GM19397 (cell line): ENCODE data around the gene APOBEC4.

Experiments used
- ATAC-seq: cut with Tn5 transposase; IDR thresholded peaks from one replicate; pipeline ENCODE4 v1.9.1; 2021; ENCODE audit warnings: mild to moderate bottlenecking, moderate library complexity; ENCODE audit not compliant: unreplicated experiment

Gene APOBEC4

GRCh38 chr1:183675883-183676585 is 22.9 kb upstream of the APOBEC4 start:
- no peak for ATAC-seq

DNA sequence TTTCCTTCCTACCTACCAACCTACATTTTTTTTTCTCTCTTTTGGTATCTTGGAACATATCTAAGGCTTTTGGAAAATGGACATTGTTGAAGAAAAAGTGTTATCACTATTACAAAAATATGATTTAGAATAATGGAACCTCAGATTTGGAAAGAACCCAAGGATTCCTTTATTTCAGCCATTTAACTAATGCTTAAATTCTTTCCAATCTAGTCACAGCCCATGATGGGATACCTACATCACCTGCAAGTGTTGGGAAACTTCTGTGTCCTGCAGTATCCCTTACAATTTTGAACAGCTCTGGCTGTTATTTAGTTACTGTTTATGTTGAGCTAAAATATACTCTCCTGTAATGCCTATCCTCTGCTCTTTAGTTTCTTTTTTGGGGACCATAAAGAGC is 22.3 kb upstream of the APOBEC4 start:
- no peak for ATAC-seq

GRCh38 chr1:183674886-183675285 is 21.8 kb upstream of the APOBEC4 start:
- ATAC-seq, result no peak

GRCh38 chr1:183674339-183674738 is 21.2 kb upstream of the APOBEC4 start:
- no peak for ATAC-seq

DNA sequence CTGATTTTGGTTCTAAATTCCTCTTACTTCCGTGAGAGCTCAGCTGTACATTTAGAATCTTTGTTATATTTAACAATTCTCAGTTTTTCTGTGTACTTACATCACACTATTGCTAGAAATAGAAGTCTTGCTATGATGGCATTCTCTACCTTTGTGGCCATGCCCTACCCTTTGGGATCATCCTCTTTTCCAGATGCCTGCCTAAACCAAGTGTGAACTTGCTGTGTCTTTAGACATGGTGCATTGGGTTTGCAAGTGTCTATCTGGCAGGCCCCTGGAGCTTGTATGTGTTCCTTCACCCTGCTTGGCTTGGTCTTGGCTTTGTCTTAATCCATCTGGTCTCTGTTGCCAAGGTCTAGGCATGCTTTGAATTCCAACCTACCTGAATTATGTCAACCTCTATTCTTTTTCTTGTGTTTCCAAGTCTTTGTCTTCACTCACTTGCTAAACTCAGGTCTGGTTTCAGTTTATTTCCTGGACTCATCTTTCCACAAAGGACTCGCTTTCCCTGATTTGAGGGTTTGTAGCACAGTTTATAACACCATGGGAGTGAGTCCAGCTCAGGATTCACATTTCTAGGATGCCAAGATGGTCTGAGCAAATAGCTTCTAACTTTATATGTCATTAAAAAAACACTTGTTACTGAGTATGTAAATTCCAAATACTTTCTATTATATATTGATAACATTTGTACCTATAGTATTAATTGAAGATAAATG is 20.6 kb upstream of the APOBEC4 start:
- ATAC-seq, result no peak

- ATAC-seq, result no peak
Observed at GRCh38 chr1:183670169-183670568, 17.1 kb upstream of the APOBEC4 start.

DNA sequence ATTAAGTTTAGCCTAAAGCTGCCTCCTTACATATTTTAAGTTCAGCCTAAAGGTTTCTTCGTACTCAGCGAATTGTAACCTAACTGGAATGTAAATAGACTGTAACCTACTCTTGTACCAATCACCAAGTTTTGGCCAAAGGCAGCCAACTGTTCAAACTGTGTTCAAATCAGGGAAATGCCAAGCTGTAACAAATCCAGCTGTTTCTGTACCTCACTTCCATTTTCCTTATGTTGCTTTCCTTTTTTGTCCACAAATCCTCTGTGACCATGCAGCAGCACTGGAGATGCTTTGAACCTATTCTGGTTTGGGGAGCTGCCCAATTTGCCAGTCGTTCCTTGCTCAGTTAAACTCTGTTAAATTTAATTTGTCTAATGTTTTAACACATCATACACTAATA is 3.2 kb upstream of the APOBEC4 start:
- ATAC-seq, result no peak

- no peak for ATAC-seq
Observed at GRCh38 chr1:183655562-183656075, 2.5 kb upstream of the APOBEC4 start.

GRCh38 chr1:183654706-183655105 is 1.6 kb upstream of the APOBEC4 start:
- no peak for ATAC-seq

GRCh38 chr1:183653876-183654451 is 848 bp upstream of the APOBEC4 start:
- no peak for ATAC-seq

DNA sequence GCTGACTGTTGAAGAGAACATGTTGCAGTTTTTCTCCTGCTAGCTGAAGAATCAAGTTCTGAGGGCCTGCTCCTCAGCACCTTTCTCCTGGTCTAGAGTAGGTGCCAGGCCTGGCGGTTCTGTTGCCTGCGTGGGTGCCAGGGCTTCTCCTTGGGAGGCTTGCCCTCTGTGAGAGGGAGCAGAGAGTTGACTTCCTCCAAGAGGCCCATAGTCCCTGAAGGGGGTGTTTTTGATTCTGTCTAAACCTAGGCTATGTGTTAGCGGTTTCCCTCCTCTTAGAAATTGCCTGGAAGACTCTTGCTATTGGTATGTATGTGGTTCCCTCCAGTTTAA is 312 bp upstream of the APOBEC4 start:
- ATAC-seq, result no peak

- ATAC-seq, result no peak
Observed at GRCh38 chr1:183652107-183652506, 1.0 kb downstream of the APOBEC4 start.

DNA sequence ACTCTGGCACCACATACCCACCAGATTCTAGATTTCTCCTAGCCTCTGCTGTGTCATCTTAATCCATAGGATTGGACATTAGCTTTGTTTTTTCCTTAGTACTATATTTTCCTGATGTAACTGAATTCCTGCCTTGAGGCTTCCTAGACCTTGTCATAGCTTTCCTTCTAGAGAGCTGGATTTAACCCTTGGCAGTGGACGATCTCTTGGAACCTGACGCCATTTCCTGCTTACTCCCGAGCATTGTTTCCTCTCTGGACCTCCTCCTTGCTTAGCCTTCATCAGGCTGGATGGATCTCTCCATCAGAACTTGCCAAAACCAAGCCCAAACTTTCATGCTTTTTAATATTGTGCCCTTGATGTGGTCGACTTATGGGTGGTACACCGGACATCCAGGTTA is 1.5 kb downstream of the APOBEC4 start:
- ATAC-seq, result no peak

GRCh38 chr1:183648042-183648441 is 5.1 kb downstream of the APOBEC4 start:
- ATAC-seq, result no peak

GRCh38 chr1:183646776-183647175 is 6.3 kb downstream of the APOBEC4 start:
- no peak for ATAC-seq

- no peak for ATAC-seq
Observed at GRCh38 chr1:183645531-183645930, 7.6 kb downstream of the APOBEC4 start.

GRCh38 chr1:183642166-183642565 is 10.9 kb downstream of the APOBEC4 start:
- ATAC-seq, result no peak

DNA sequence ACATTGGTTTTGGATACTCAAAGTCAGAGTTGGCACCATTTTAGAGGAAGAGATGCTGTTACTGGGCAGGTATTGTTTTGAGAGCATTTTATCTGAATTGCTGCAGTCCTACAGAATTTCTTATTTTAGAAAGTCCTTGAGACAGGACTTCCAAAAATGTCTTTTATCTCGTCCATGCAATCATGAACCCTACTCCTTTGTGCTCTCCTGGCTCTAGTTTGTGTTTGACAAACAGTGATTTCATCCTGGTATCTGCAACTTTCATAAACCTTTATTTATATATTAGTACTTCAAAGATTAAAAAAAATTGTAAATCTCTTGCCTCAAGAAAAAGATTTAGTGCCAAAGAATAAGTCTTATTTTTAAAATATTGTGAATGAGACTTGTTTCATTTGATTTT is 12.9 kb downstream of the APOBEC4 start:
- ATAC-seq, result no peak

- ATAC-seq, result no peak
Observed at GRCh38 chr1:183638649-183639387, 14.3 kb downstream of the APOBEC4 start.

DNA sequence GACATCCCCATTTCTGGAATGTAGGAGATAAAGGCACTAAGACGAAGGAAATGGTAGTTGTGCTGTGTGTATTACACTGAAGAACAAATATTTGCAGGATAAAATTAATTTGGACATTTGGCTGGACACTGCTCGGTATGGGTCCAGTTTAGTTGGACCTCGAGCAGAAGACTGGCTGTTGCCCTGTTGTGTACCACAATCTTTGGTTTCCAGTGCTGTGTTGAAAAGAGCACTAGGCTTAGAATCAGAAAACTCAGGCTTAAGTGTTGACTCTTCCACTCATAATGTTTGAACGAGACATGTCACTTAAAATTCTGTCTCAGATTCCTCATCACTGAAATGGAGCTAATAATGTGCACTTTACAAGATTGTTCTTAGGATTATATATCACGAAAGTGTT is 16.3 kb downstream of the APOBEC4 start:
- ATAC-seq, result no peak

- no peak for ATAC-seq
Observed at GRCh38 chr1:183636334-183636682, 16.8 kb downstream of the APOBEC4 start.
